Trophoblast cell (in vitro differentiated cells and primary cell): ENCODE data around the gene PXDN.
A peak's percentile ranks its signal among the peaks of the same experiment; 100 is the strongest.
"Not testable (repeated sequence)": the region's sequence is repeated elsewhere in the genome, so short reads cannot be mapped to it uniquely, and the experiment has no call there.

Source experiments
- DNase-seq, 2 donors: peaks; one replicate each; pipeline ENCODE4 v3.0.0-alpha.2; 2016
- H2AFZ ChIP-seq: 2 replicates; pipeline ENCODE4 v1.6.1; 2013; ENCODE audit warnings: low read length, moderate library complexity, mild to moderate bottlenecking; ENCODE audit not compliant: insufficient read depth, poor library complexity
- H2AK5ac ChIP-seq: 2 replicates; pipeline ENCODE4 v1.6.1; 2013; ENCODE audit warnings: mild to moderate bottlenecking, low read length
- H2BK120ac ChIP-seq: 2 replicates; pipeline ENCODE4 v1.6.1; 2013; ENCODE audit warnings: low read length, mild to moderate bottlenecking, moderate library complexity; ENCODE audit not compliant: insufficient read depth, poor library complexity
- H2BK12ac ChIP-seq: 2 replicates; pipeline ENCODE4 v1.6.1; 2013; ENCODE audit warnings: mild to moderate bottlenecking, low read length, moderate library complexity
- H2BK5ac ChIP-seq: 2 replicates; pipeline ENCODE4 v1.6.1; 2013; ENCODE audit warnings: low read length, low read depth, moderate library complexity, mild to moderate bottlenecking; ENCODE audit not compliant: poor library complexity
- H3K14ac ChIP-seq: 2 replicates; pipeline ENCODE4 v1.6.1; 2013; ENCODE audit warnings: mild to moderate bottlenecking, low read length
- H3K18ac ChIP-seq: 2 replicates; pipeline ENCODE4 v1.6.1; 2013; ENCODE audit warnings: mild to moderate bottlenecking, low read length
- H3K23ac ChIP-seq: 2 replicates; pipeline ENCODE4 v1.6.1; 2013; ENCODE audit warnings: low read length
- H3K27ac ChIP-seq: 2 replicates; pipeline ENCODE4 v1.5.1; 2013; ENCODE audit warnings: low read depth, mild to moderate bottlenecking, inconsistent platforms, low read length, moderate library complexity
- H3K27me3 ChIP-seq: 2 replicates; pipeline ENCODE4 v1.6.1; 2013; ENCODE audit warnings: inconsistent platforms, mild to moderate bottlenecking, low read length, moderate library complexity; ENCODE audit not compliant: insufficient read depth
- H3K36me3 ChIP-seq, 2 experiments: 1 replicate in 1 of 2; 2 replicates in 1 of 2; pipeline ENCODE4 v1.6.1; 2013; ENCODE audit warnings: low read length in 2 of 2, mild to moderate bottlenecking in 2 of 2, moderate library complexity in 1 of 2; ENCODE audit not compliant: insufficient read depth in 2 of 2, control insufficient read depth in 1 of 2
- H3K4ac ChIP-seq: 2 replicates; pipeline ENCODE4 v1.6.1; 2013; ENCODE audit warnings: low read depth, mild to moderate bottlenecking, low read length, moderate library complexity
- H3K4me1 ChIP-seq, 2 experiments: 1 replicate in 1 of 2; 2 replicates in 1 of 2; pipeline ENCODE4 v1.6.1; 2013; ENCODE audit warnings: low read length in 2 of 2, mild to moderate bottlenecking in 2 of 2, moderate library complexity in 1 of 2; ENCODE audit not compliant: insufficient read depth in 2 of 2, control insufficient read depth in 1 of 2
- H3K4me2 ChIP-seq: 2 replicates; pipeline ENCODE4 v1.6.1; 2013; ENCODE audit warnings: inconsistent platforms, mild to moderate bottlenecking, low read length, moderate library complexity
- H3K4me3 ChIP-seq: 2 replicates; pipeline ENCODE4 v1.5.1; 2013; ENCODE audit warnings: mild to moderate bottlenecking, low read depth, low read length, inconsistent platforms
- H3K79me1 ChIP-seq: one replicate; pipeline ENCODE4 v1.6.1; 2013; ENCODE audit warnings: low read length
- H3K79me2 ChIP-seq: 2 replicates; pipeline ENCODE4 v1.6.1; 2013; ENCODE audit warnings: low read length, mild to moderate bottlenecking; ENCODE audit not compliant: control insufficient read depth, insufficient read depth, poor library complexity
- H3K9ac ChIP-seq: 2 replicates; pipeline ENCODE4 v1.6.1; 2013; ENCODE audit warnings: mild to moderate bottlenecking, low read length
- H3K9me3 ChIP-seq: 2 replicates; pipeline ENCODE4 v1.6.1; 2013; ENCODE audit warnings: low read depth, mild to moderate bottlenecking, control low read depth, inconsistent platforms, low read length; ENCODE audit not compliant: insufficient read depth
- H4K12ac ChIP-seq: 2 replicates; pipeline ENCODE4 v1.6.1; 2013; ENCODE audit warnings: low read depth, mild to moderate bottlenecking, low read length, moderate library complexity
- H4K8ac ChIP-seq: 2 replicates; pipeline ENCODE4 v1.6.1; 2013; ENCODE audit warnings: low read depth, mild to moderate bottlenecking, low read length, moderate library complexity
- H4K91ac ChIP-seq: one replicate; pipeline ENCODE4 v1.6.1; 2013; ENCODE audit warnings: low read depth, mild to moderate bottlenecking, low read length, moderate library complexity
- WGBS: extraction: QIAGEN DNeasy Blood & Tissue Kit; methylation state at CpG from one replicate; pipeline ENCODE4 v1.1.7; 2013; ENCODE audit warnings: missing lambda C conversion rate; ENCODE audit not compliant: insufficient read length, insufficient coverage; ENCODE audit errors: extremely low coverage; 5-methylcytosine and 5-hydroxymethylcytosine counted together

Gene PXDN

GRCh38 chr2:1716441-1716840 is 27.9 kb downstream of the PXDN start:
- Histone ChIP-seq H2AK5ac (peak overlapping the region; percentile 60), H2BK12ac (peak overlapping the region; percentile 85), H3K4me1 (peaks cover 13 to 24% of the 10 kb centered on the region in 2 experiments), H3K4me3 (peak overlapping the region; percentile 10), H2BK120ac (peak overlapping the region; percentile 44), H3K27me3 (no peaks in the 10 kb centered on the region), H3K14ac (peak overlapping the region; percentile 53), H2AFZ (peak overlapping the region; percentile 81), H4K91ac (peak overlapping the region; percentile 50), H3K79me1 (peaks cover 5% of the 10 kb centered on the region), H4K12ac (no peak overlapping the region), H3K23ac (no peak overlapping the region), H3K27ac (peak overlapping the region; percentile 69), H4K8ac (peak overlapping the region; percentile 22), H3K9ac (no peak overlapping the region), H3K79me2 (peaks cover 10% of the 10 kb centered on the region), H3K4me2 (peak overlapping the region; percentile 21), H3K4ac (peak overlapping the region; percentile 83), H2BK5ac (peak overlapping the region; percentile 15), H3K9me3 (peaks cover 3% of the 10 kb centered on the region), H3K18ac (peak overlapping the region; percentile 81), H3K36me3 (peaks cover 0 to 4% of the 10 kb centered on the region in 2 experiments)
- no peak for DNase-seq
- WGBS, result no CpG with 5 or more reads among the region's 9 CpGs

DNA sequence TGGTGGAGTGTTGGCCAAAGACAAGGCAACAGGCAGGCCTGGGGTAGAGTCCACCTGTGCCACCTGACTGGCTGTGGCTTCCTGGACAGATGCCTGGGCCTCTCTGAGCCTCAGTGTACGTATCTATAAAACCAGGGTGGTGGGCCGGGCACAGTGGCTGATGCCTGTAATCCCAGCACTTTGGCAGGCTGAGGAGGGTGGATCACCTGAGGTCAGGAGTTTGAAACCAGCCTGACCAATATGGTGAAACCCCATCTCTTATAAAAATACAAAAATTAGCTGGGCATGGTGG is 28.4 kb downstream of the PXDN start:
- H3K4me3 ChIP-seq, DNase-seq, H3K27ac ChIP-seq, H3K9ac ChIP-seq, H2BK120ac ChIP-seq, H3K23ac ChIP-seq, H2AFZ ChIP-seq, H3K14ac ChIP-seq, H3K4me2 ChIP-seq, H3K27me3 ChIP-seq, H3K18ac ChIP-seq, H3K79me1 ChIP-seq, H3K4ac ChIP-seq, H2BK12ac ChIP-seq, H4K91ac ChIP-seq, H4K8ac ChIP-seq, H2AK5ac ChIP-seq, H3K36me3 ChIP-seq, H3K9me3 ChIP-seq, H4K12ac ChIP-seq, H2BK5ac ChIP-seq: not testable (repeated sequence)
- WGBS, result no CpG with 5 or more reads among the region's 2 CpGs
- H3K79me2 ChIP-seq, result peaks cover 10% of the 10 kb centered on the region
- H3K4me1 ChIP-seq, result peaks cover 13 to 24% of the 10 kb centered on the region in 2 experiments

DNA sequence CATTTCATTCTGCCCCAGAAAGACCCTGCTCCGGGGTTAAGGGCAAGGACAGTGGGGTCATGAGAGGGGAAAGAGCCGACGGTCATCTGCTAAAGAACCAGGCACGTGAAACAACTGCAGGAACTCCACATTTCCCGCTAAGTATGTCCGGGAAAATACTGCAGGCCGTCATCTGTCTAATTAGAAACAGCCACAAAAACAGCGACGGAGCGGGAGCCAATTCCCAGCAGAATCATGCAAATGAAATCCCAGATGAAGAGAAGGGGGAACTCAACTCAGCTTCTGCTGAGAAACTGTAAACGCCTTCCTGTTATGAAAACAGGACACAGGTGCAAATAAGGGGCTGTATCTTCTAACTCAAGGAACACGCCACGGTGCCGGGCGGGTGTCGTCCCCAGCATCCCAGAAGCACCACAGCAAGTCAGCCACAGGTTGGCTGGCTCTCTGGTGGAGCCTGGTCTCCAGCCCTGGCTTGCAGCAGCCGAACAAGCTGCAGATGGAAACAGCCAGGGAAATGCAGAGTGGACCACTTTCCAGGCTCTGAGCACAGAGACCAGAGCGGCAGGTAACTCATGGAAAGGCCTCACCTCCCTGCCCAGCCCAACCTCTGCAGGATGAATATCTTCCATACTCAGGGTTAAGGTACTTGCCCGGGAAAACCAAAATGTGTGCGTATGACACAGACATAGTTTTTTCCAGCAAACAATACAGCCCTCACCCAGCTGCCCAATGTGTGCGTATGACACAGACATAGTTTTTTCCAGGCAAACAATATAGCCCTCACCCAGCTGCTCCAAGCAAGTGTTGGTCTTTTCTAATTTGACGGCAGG is 28.9 kb downstream of the PXDN start:
- no CpG with 5 or more reads among the region's 22 CpGs for WGBS
- H2BK12ac ChIP-seq, result no peak overlapping the region
- peaks cover 0 to 4% of the 10 kb centered on the region in 2 experiments for H3K36me3 ChIP-seq
- no peaks in the 10 kb centered on the region for H3K27me3 ChIP-seq
- H2BK5ac ChIP-seq, result no peak overlapping the region
- H2AK5ac ChIP-seq, result no peak overlapping the region
- H3K4me3 ChIP-seq, result no peak overlapping the region
- H4K8ac ChIP-seq, result no peak overlapping the region
- H3K79me2 ChIP-seq, result peaks cover 10% of the 10 kb centered on the region
- H4K12ac ChIP-seq, result no peak overlapping the region
- no peak overlapping the region for H3K14ac ChIP-seq
- peaks cover 3% of the 10 kb centered on the region for H3K9me3 ChIP-seq
- no peak overlapping the region for H3K23ac ChIP-seq
- H3K18ac ChIP-seq, result no peak overlapping the region
- H3K4me1 ChIP-seq, result peaks cover 13 to 24% of the 10 kb centered on the region in 2 experiments
- no peak overlapping the region for H3K27ac ChIP-seq
- H3K4ac ChIP-seq, result no peak overlapping the region
- H4K91ac ChIP-seq, result no peak overlapping the region
- no peak overlapping the region for H2BK120ac ChIP-seq
- H3K9ac ChIP-seq, result no peak overlapping the region
- no peak overlapping the region for H3K4me2 ChIP-seq
- H3K79me1 ChIP-seq, result peaks cover 5% of the 10 kb centered on the region
- DNase-seq, result no peak
- no peak overlapping the region for H2AFZ ChIP-seq

DNA sequence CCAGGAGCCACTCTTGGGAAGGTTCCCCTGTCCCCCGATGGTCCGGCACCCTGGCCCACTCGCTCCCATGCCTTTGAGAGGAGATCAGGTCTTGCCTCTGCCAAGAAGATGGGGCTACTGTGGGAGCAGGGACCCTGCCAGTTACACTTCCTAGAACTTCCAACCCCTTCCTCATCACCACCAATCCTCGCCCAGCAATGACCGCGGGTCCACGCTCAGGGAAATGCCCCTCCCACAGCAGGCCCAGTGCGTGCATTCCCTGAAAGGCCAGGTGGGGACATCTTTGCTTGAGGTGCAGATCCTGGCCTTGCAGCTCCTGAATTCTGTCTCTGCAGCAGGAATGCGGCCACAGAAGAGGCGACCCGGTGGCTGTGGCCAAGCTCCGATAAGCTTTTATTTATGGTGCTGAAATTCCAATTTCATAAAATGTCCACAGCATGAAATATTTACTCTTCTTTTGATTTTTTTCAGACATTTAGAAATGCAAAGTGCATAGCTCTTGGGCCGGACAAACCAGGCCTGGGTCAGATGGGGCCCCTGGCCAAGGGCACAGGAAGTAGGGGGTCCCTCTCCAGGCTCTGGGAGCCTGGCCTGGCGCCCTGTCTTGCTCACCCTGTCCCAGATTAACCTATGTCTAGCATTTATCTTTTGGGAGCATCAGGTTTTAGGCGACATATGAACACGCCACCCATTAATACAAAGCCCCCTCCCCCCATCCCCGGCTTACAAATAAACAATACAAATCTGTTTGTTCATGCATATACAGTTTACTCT is 29.8 kb downstream of the PXDN start:
- Histone ChIP-seq H3K9ac (no peak overlapping the region), H3K4me1 (peaks cover 17 to 24% of the 10 kb centered on the region in 2 experiments), H2BK5ac (no peak overlapping the region), H2BK12ac (no peak overlapping the region), H4K91ac (no peak overlapping the region), H4K8ac (no peak overlapping the region), H3K27me3 (no peaks in the 10 kb centered on the region), H4K12ac (no peak overlapping the region), H3K79me1 (peaks cover 5% of the 10 kb centered on the region), H3K4me2 (no peak overlapping the region), H3K4me3 (no peak overlapping the region), H2BK120ac (no peak overlapping the region), H3K14ac (no peak overlapping the region), H3K9me3 (peaks cover 3% of the 10 kb centered on the region), H3K18ac (no peak overlapping the region), H2AK5ac (no peak overlapping the region), H3K36me3 (peaks cover 2 to 5% of the 10 kb centered on the region in 2 experiments), H2AFZ (no peak overlapping the region), H3K27ac (no peak overlapping the region), H3K4ac (peak overlapping the region; percentile 26), H3K79me2 (peaks cover 10% of the 10 kb centered on the region), H3K23ac (no peak overlapping the region)
- WGBS, result no CpG with 5 or more reads among the region's 17 CpGs
- DNase-seq, result no peak
